Pulmonary artery endothelial cell (primary cell): ENCODE results near the gene POLK. TPM values are rescaled to one million over a fixed set of nuclear protein-coding genes. Genes with fewer than 3 reads are reported as not detected.
"Not testable (repeated sequence)": the region's sequence is repeated elsewhere in the genome, so short reads cannot be mapped to it uniquely, and the experiment has no call there.

Experiments used
- DNase-seq: peaks from one replicate; pipeline ENCODE4 v3.0.0-alpha.2; 2011; ENCODE audit warnings: low read depth, low spot score
- total RNA-seq: library from RNA; depleted of rRNA; stranded (reverse); fragments of >200 nt; gene quantifications from 2 replicates; pipeline ENCODE4 v1.2.3, GENCODE V29; 2014

Gene POLK
- total RNA-seq = 24.3 and 38.3 TPM in 2 replicates

DNA sequence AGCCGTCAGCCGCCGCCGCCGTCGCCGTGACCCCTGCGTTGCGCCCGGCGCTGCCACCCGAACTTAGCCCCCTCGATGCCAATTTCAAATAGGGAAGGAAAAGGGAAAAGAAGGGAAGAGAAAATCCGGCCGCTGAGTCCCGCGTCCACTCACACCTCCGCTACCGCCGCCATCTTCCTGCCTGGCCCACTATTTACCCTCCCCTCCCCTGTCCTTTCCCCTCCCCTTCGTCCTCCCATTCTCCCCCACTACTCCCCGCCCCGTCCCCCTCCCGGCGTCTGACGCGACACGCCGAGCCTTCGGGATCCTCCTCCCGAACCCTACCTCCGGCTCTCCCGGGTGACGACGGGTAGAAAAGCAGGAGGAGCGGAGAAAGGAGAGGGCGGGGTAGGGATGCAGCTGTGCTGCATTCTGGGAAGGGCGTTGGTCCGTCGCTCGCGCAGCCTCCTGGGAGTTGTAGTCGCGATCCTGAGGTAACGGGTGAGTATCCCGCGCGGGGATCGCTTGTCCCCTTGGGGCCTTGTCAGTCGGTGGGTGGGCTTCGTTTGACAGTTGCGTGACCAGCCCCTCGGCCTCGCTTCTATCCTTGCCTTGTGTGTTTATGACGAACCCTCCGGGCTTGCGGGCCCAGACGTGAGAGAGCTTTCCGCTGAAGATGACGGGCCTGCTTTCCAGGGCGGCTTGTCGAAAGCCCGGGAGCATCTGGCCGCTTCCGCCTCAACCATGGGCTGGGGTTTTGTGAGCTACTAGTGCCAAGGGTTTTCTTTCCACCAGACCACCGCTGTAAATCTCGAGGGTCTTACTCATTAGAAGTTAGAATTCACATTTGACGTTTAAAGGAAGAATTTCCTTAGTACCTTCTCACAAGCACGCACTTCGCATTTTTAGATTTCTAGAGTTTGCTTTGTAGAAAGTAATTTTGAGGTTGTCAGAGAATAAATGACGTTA is at the start of gene POLK, which contains the start of gene CERT1:
TSS of gene POLK (plus strand) at position 457 of the 948 bp plus-strand sequence.
TSS of gene CERT1 (minus strand) at position 195 of the 948 bp plus-strand sequence. CDS start 422 bp downstream, outside the sequence.
- DNase-seq = peak; percentile 96

DNA sequence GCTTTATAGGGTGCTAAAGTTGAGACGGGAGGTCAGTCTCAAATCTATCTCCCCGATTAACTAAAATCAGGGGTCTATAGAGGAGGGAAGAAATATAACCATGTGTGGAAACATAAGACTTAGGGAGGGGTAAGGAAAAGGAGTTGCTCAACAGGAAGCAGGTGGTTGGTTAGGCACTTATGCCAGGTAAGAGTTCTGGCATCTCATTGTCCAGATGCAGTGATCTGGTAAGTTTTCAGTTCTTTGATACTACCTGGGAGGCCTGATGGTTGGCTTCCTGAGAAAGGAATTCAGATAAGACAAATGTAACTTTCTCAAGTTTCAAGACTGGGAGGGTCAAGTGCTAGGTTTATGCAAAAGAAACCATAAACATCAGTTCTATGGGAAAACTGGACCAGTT is 48.0 kb upstream of the POLK start:
- no peak for DNase-seq

DNA sequence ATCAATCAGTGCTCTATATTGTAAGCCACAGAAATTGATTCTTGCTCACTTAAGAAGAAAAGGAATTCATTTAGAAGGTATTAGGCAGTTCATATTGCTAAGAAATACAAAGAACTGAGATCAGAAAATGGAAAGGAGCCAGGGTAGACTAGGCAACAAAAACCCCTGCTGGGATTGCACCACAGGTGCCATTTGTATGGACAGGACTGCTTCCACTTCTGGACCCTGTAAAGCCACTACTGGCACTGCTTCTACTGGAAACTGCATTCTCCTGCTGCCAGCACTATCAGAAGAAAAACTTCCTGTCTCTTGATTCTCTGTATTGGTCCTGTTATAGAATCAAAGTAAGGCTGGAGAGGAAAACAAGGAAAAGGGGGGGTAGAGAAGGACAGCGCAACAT is 46.2 kb upstream of the POLK start:
- DNase-seq = peak; percentile 68

DNA sequence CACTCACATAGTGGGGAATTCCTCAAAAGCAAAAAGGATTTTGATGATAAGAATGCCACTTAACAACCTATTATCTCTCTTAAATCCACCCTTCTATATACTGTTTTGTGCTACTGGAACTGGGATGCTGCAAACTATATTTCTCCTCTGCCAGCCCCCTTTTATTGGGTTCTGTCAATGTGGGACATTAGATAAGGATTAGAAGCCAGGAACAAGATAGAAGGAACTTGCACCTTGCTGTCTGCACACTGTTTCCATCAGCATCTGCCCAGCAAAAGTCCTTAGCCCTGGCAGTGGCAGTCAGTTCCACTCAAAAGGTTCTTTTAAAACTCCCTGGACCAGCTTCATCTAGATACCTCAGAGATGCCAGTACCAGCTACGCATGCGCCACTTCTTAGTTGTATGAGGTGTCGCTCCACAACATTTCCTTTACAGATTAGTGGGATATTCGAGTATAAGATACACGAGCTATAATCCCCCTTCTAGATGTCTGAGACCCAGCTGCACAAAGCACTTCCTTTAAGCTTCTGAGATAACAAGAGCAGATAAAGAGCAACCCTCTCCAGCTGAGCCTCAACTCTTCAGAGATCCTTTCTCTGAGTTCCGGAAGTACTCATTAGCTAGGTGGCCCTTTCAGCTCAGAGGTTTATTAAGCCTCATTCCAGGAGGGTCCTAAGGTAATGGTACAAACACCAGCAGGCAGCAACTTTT is 45.5 kb upstream of the POLK start:
- no peak for DNase-seq

DNA sequence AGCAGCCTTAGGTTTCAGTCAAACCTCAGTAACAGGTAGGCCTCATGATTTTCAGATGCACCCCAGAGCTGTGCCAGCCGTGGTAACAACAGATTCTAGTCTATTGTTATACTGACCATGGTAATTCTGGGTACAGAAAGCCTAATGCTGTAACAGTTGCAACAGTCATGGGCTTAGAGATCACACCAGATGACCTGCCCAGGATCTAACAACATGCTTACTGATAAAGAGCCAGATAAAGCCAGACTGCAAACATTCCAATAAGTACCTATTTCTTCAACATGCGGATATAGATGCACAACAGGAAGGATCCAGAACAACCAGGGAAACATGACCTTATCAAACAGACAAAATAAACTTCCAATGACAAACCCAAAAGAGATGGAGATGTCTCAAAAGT is 43.1 kb upstream of the POLK start:
- no peak for DNase-seq

DNA sequence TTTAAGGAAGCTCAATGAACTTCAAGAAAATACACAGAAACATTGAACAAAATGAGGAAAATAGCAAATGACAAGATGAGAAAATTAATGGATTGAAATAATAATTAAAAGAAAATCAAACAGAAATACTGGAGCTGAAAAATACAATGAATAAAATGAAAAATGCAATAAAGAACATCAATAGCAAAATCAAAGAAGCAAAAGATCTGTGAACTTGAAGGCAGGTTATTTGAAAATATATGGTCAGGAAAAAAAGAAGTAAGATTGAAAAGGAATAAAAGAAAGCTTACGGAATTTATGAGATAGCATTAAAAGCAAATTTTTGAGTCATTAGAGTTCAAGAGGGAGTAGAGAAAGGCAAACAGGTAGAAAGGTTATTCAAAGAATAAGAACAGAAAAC is 42.7 kb upstream of the POLK start:
- DNase-seq = no peak

DNA sequence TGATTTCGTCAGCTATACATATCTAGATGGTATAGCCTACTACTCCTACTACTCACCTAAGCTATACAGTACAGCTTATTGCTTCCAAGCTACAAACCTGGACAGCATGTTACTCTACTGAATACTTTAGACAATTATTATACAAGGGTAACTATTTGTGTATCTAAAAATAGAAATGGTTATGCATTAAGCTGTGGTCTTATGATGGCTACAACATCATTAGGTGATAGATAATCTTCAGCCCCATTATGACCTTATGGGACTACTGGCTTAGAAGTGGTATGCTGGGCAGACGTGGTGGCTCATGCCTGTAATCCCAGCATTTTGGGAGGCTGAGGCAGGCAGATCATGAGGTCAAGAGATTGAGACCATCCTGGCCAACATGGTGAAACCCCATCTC is 40.5 kb upstream of the POLK start:
- DNase-seq = no peak

DNA sequence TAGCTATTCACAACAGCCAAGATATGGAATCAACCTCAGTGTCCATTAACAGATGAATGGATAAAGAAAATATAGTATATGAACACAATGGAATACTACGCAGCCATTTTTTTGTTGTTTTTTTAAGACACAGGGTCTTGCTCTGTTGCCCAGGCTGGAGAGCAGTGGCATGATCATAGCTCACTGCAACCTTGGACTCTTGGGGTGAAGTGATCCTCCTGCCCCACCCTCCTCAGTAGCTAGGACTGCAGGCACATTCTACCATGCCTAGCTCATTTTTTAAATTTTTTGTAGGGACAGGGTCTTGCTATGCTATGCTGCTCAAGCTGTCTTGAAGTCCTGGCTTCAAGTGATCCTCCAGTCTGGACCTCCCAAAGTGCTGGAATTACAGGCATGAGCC is 38.7 kb upstream of the POLK start:
- DNase-seq = no peak

DNA sequence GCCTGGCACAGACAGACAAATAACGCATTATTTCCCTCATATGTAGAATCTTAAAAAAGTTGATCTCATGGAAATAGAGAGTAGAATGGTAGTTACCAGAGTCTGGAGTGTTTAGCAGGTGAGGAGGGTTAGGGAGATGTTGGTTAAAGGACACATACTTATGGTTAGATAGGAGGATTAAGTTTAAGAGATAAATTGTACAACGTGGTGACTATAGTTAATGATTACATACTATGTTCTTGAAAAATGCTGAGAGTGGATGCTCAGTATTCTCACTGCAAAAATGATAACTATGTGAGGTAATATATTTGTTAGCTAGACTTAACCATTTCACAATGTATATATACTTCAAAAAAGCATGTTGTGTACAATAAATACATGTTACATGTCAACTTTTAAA is 38.2 kb upstream of the POLK start:
- no peak for DNase-seq

DNA sequence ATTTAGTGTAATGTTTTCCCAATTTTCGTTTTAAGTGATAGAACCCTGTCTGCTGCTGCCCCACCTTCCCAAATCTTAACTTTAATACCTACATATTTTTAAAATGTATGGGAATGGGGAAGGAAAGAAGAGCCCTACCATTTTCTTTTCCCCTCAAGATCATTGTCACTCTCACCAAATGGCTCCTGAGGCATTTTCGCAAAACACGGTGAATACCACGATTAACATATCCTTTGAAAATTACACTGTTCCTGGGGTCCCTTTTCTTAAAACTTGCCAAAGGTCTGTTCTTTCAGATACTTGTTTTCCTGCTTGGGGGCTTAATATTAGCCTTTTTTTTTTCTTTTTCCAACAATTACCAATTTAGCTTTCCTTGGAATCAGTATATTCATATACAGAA is 36.3 kb upstream of the POLK start:
- DNase-seq = no peak

DNA sequence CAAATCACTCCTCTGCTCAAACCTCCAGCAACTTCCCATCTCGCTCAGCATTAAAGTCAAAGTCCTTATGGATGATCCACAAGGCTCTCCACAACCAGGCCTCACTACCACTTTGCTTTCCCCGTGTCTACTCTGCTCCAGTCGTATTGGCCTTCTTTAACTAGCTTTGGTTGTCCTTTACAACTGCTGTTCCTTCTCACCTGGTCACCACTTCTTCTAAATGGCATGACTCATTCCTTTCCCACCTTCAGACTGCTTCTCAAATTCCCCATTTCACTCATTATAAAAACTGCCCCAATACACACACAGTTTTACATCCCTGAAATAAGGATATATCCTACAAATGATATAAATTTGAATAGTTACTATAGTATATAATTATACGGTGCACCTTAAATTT is 30.7 kb upstream of the POLK start:
- no peak for DNase-seq

DNA sequence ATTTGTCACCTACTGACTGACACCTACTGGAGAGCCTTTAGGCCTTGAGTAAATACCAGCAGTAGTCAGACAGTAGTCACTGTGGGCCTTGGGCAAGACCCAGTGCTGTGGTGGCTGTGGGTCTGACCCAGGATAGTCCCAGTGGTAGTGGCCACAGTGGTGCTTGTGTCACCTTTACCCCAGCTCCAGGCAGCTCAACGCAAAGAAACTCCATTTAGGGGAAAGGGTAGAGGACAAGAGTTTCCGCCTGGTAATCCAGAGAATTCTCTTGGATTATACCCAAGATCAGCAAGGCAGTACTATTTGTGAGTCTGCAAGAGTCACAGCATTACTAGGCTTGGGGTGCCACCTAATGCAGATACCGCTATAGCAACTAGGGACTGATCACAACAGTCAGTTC is 29.2 kb upstream of the POLK start:
- DNase-seq = no peak

DNA sequence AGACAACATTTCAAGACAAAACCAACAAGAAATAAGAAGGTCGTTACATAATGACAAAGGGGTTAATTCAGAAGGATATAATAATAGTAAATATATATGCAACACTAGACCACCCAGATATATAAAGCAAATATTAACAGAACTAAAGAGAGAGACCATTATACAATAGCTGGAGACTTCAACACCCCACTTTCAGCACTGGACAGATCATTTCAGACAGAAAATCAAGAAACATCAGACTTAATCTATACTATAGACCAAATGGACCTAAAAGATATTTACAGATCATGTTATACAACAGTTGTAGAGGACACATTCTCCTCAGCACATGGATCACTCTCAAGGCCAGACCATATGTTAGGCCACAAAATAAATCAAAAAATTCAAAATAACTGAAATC is 27.1 kb upstream of the POLK start:
- DNase-seq = no peak

DNA sequence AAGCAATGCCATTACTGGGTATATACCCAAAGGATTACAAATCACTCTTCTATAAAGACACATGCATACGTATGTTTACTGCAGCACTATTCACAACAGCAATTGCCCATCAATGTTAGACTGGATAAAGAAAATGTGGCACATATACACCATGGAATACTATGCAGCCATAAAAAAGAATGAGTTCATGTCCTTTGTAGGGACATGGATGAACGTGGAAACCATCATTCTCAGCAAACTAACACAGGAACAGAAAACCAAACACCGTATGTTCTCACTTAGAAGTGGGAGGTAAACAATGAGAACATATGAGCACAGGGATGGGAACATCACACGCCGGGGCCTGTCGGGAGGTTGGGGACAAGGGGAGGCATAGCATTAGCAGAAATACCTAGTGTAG is 21.8 kb upstream of the POLK start:
- not testable (repeated sequence) for DNase-seq

DNA sequence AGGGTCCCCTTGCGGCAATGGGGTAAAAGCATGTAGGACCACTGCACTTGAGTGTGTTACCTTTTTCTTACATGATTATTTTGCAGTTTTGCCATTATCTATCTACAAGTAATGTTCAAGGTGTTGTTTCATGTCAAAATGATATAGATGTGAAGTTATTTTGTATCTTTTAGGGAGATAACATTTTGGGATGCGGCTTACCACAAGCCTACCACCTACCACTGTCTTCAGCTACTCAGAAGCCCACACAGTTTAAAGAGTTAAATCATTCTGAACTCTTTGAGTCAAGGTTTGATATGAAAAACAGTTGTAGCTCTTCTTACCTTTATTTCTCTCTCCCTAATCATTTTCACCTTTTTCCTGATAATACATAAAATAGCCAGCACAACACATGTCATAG is 20.1 kb upstream of the POLK start:
- DNase-seq = no peak

DNA sequence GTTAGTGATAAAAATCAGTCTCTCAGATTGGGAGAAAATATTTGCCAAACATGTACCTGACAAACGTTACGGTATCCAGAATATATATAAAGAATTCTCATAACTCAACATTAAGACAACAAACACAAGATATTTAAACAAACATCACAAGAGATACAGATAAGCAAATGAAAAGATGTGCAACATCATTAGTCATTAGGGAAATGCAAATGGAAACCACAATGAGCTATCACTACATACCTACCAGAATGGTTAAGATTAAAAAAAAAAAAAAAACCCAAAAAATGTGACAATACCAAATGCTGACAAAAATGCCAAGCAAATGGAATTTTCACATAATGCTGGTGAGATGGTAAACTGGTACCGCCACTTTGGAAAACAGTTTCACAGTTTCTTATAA is 15.7 kb upstream of the POLK start:
- no peak for DNase-seq

DNA sequence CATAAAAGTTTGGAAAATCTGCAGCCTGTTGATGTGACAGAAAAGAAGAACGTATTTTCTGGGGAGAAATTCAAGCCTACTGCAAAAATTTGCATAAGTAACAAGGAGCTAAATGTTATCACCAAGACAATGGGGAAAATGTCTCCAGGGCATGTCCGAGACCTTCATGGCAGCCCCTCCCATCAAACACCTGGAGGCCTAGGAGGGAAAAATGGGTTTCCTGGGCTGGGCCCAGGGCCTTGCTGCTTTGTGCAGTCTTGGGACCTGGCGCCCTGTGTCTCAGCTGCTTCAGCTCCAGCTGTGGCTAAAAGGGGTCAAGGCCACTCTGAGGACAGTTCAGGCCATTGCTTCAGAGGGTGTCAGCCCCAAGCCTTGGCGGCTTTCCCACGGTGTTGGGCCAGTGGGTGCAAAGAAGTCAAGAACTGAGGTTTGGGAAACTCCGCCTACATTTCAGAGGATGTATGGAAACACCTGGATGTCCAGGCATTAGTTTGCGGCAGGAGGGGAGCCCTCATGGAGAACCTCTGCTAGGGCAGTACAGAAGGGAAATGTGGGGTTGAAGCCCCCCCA is 13.4 kb upstream of the POLK start:
- no peak for DNase-seq

DNA sequence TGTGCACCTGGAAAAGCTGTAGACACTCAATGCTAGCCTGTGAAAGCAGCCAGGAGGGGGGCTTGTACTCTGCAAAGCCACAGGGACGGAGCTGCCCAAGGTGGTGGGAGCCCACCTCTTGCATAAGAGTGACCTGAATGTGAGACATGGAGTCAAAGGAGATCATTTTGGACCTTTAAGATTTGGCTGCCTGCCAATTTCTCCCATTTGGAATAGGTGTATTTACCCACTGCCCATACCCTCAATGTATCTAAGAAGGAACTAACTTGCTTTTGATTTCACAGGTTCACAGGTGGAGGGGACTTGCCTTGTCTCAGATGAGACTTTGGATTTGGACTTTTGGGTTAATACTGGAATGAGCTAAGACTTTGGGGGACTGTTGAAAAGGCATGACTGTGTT is 12.8 kb upstream of the POLK start:
- DNase-seq = not testable (repeated sequence)

DNA sequence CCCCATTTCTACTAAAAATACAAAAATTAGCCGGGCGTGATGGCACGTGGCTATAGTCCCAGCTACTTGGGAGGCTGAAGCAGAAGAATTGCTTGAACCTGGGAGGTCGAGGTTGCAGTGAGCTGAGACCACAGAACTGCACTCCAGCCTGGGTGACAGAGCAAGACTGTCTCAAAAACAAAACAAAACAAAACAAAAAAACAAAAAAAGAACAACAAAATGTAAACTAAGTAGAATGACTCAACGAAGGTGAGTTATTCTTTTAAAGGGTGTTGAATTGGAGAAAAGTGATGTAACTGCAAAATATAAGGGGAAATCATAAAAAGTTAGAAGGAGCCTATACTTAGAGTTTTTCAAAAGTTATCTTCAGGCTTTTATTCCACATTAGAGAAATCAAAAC is 6.6 kb upstream of the POLK start:
- not testable (repeated sequence) for DNase-seq

DNA sequence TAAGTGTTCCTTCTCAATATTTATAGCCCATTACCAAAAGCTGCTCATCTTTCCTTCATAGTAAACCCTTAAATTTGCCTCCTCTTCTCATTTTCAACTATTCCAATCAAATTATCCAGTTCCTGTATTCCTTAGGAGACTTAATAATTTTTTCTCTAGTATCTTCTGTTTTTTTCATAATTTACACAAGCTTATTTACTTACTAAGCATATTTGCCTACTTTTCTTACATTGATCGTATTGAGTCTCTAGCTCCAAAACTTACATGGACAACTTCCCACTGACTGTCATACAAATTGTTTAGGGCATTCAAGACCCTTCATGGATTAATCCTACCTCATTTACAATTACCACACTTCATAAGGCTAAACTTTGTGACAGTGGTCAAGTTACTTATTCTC is 3.9 kb upstream of the POLK start:
- DNase-seq = no peak

DNA sequence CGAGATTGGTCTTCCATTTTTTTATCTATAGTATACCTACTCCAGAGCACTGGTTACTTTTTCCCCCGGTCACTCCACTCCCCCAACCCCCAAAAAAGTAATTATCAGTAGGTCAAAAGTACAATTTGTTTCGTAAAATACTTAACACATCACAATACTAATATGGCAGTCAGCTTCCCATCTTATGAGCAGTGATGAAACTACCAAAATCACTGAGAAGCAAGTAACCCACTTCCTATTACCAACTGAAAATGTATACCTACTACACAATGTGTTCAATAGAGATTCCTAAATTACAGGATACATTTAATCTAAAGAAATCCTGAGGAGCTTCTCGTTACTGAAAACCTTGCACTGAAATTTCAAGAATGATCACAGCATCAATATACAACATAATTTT is 2.1 kb upstream of the POLK start:
- no peak for DNase-seq

DNA sequence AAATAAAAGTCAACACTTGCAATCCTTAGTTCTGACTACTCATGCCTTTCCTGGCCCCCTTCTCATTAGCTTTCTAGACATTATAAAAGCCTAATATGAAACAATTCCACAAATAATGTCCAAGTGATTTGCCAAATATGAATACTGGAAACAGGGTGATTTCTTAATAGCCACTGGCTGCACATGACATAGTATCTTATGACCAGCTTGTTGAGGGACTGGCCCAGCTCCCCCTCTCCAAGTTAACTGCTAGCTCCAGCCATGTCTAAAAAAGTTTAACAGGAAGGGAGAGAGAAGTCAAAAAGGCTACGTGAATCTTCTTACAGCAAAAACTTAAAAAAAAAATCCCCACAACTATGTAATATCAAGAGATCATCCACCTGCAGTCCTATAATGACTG is 1.7 kb upstream of the POLK start:
- no peak for DNase-seq
